ENCODE results near the gene CPNE4.

GRCh38 chr3:132062535-132062934, 27.7 kb upstream of the CPNE4 start:
- TF ChIP-seq EZH2 (IDR thresholded peaks at IDR 0.05; ENCODE audit: borderline replicate concordance, low read depth, low read length, severe bottlenecking) (no peak), POLR2A (IDR thresholded peaks at IDR 0.05; ENCODE audit: low read depth, low read length) (no peak)

Data from endothelial cell of umbilical vein (primary cell).